OCI-LY7 (cell line): ENCODE results near the gene POLL. TPM values are rescaled to one million over a fixed set of nuclear protein-coding genes. Genes with fewer than 3 reads are reported as not detected.

Experiments used
- BruUV-seq: library from RNA; stranded (reverse); fragments of 400-500 nt; replicated peaks from 2 replicates; lab custom pipeline; 2021; lab: Mats Ljungman, UMichigan
- CTCF ChIA-PET: fragments of 300-600 bp; sonication (Branson Sonifier 250); formaldehyde crosslinking; loops from one replicate; lab custom pipeline; 2022; ENCODE audit warnings: antibody characterized with exemption; ENCODE audit not compliant: unreplicated experiment; lab: Charles Lee
- POLR2A ChIA-PET: fragments of 300-600 bp; sonication (Branson Sonifier 250); formaldehyde crosslinking; loops from one replicate; lab custom pipeline; 2022; ENCODE audit warnings: antibody characterized with exemption; lab: Charles Lee
- DNase-seq: peaks from one replicate; pipeline ENCODE4 v3.0.0-alpha.2; 2015; ENCODE audit warnings: low spot score
- H2AFZ ChIP-seq: fragments of 200-600 bp; sonication (generic), shearing (Covaris generic); 2 replicates; pipeline ENCODE4 v1.6.1; 2014; ENCODE audit warnings: mild to moderate bottlenecking, antibody characterized with exemption, low read length, moderate library complexity
- H3K27ac ChIP-seq: fragments of 200-600 bp; sonication (generic); 2 replicates; pipeline ENCODE4 v1.5.1; 2014; ENCODE audit warnings: mixed run types, low read depth, mild to moderate bottlenecking, moderate library complexity, low read length, inconsistent platforms; ENCODE audit not compliant: poor library complexity, severe bottlenecking
- H3K36me3 ChIP-seq: fragments of 200-600 bp; sonication (generic); 2 replicates; pipeline ENCODE4 v1.6.1; 2014; ENCODE audit warnings: mild to moderate bottlenecking, antibody characterized with exemption, low read length, moderate library complexity, mixed read lengths; ENCODE audit not compliant: insufficient read depth
- H3K4me1 ChIP-seq: fragments of 200-600 bp; sonication (generic); 2 replicates; pipeline ENCODE4 v1.5.1; 2014; ENCODE audit warnings: mild to moderate bottlenecking, low read length; ENCODE audit not compliant: insufficient read depth, poor library complexity, severe bottlenecking
- H3K4me2 ChIP-seq: fragments of 200-600 bp; sonication (generic); 2 replicates; pipeline ENCODE4 v1.6.1; 2014; ENCODE audit warnings: mild to moderate bottlenecking, low read length
- H3K4me3 ChIP-seq: fragments of 200-600 bp; sonication (generic); 2 replicates; pipeline ENCODE4 v1.5.1; 2014; ENCODE audit warnings: mild to moderate bottlenecking, low read depth, low read length; ENCODE audit not compliant: poor library complexity, severe bottlenecking
- H3K79me2 ChIP-seq: fragments of 200-600 bp; sonication (generic); 2 replicates; pipeline ENCODE4 v1.6.1; 2016; ENCODE audit warnings: low read depth, mild to moderate bottlenecking, low read length, moderate library complexity, mixed read lengths; ENCODE audit not compliant: insufficient read depth
- H3K9me2 ChIP-seq: fragments of 200-600 bp; sonication (generic); 2 replicates; pipeline ENCODE4 v1.6.1; 2016; ENCODE audit warnings: mild to moderate bottlenecking, low read length, mixed read lengths; ENCODE audit not compliant: insufficient read depth
- H3K9me3 ChIP-seq: fragments of 200-600 bp; sonication (generic); 2 replicates; pipeline ENCODE4 v1.6.1; 2014; ENCODE audit warnings: mild to moderate bottlenecking, mixed run types, low read length, mixed read lengths
- H4K20me1 ChIP-seq: fragments of 200-600 bp; sonication (generic); 2 replicates; pipeline ENCODE4 v1.6.1; 2014; ENCODE audit warnings: mild to moderate bottlenecking, antibody characterized with exemption, low read length, moderate library complexity, mixed read lengths; ENCODE audit not compliant: insufficient read depth
- CTCF ChIP-seq: fragments of 200-600 bp; sonication (generic); conservative IDR thresholded peaks from 2 replicates; pipeline ENCODE4 v1.5.1; 2014; ENCODE audit warnings: mild to moderate bottlenecking, antibody characterized with exemption, low read length, moderate library complexity, mixed read lengths
- EZH2phosphoT487 ChIP-seq: fragments of 200-600 bp; sonication (generic); IDR thresholded peaks from 2 replicates; pipeline ENCODE4 v1.6.1; 2018; ENCODE audit warnings: low read depth, borderline replicate concordance, mild to moderate bottlenecking, mixed run types, antibody characterized with exemption, low read length, moderate library complexity, mixed read lengths
- intact Hi-C: fragments of 100-400 bp; cut with micrococcal nuclease; formaldehyde crosslinking; loops from one replicate; pipeline ENCODE4 v1.10.0; 2022; ENCODE audit not compliant: unreplicated experiment
- total RNA-seq, 2 experiments: library from RNA; depleted of rRNA in 1 of 2; stranded (reverse); fragments of >200 nt in 1 of 2; shearing (Covaris generic) in 1 of 2; gene quantifications; 2 replicates each; pipeline ENCODE4 v1.2.3, GENCODE V29; 2014 to 2022

POLL gene
- total RNA-seq, 2 experiments from 2014 or later: 22.0 to 34.0 TPM

- no peak overlapping the region for H3K4me2 ChIP-seq
- H3K27ac ChIP-seq: no peak overlapping the region
- no peaks in the 10 kb centered on the region for H3K4me1 ChIP-seq
- ChIA-PET POLR2A (no interaction called here), CTCF (no interaction called here)
- no peaks in the 10 kb centered on the region for H3K9me3 ChIP-seq
- H4K20me1 ChIP-seq: no peaks in the 10 kb centered on the region
- no peak for DNase-seq
- H3K9me2 ChIP-seq: no peaks in the 10 kb centered on the region
- no TSS peak for BruUV-seq
- no peak overlapping the region for H3K4me3 ChIP-seq
- H3K36me3 ChIP-seq: no peaks in the 10 kb centered on the region
- H2AFZ ChIP-seq: no peak overlapping the region
- H3K79me2 ChIP-seq: no peaks in the 10 kb centered on the region
- intact Hi-C loops: no loop called here
- TF ChIP-seq EZH2phosphoT487 (no peak), CTCF (no peak)
These were observed 25.8 kb downstream of the POLL start for GRCh38 chr10:101562231-101562630.

- no peaks in the 10 kb centered on the region for H3K79me2 ChIP-seq
- CTCF ChIA-PET: no interaction called here
- H3K4me2 ChIP-seq: no peak overlapping the region
- POLR2A ChIA-PET: no interaction called here
- BruUV-seq: no TSS peak
- H4K20me1 ChIP-seq: no peaks in the 10 kb centered on the region
- TF ChIP-seq CTCF (no peak), EZH2phosphoT487 (no peak)
- no peak overlapping the region for H3K4me3 ChIP-seq
- no peaks in the 10 kb centered on the region for H3K36me3 ChIP-seq
- no peak for DNase-seq
- intact Hi-C loops: no loop called here
- H3K9me2 ChIP-seq: no peaks in the 10 kb centered on the region
- H3K27ac ChIP-seq: no peak overlapping the region
- no peak overlapping the region for H2AFZ ChIP-seq
- no peaks in the 10 kb centered on the region for H3K9me3 ChIP-seq
- H3K4me1 ChIP-seq: no peaks in the 10 kb centered on the region
These were observed 26.8 kb downstream of the POLL start for GRCh38 chr10:101561068-101561915.
